ENCODE measurements around the gene CXXC5. TPM values are rescaled to one million over a fixed set of nuclear protein-coding genes. Genes with fewer than 3 reads are reported as not detected.
A peak's percentile ranks its signal among the peaks of the same experiment; 100 is the strongest.

CXXC5 gene
- total RNA-seq, 6 experiments from 2014 or later = 44.5 to 84.9 (median 66.4) TPM

DNA sequence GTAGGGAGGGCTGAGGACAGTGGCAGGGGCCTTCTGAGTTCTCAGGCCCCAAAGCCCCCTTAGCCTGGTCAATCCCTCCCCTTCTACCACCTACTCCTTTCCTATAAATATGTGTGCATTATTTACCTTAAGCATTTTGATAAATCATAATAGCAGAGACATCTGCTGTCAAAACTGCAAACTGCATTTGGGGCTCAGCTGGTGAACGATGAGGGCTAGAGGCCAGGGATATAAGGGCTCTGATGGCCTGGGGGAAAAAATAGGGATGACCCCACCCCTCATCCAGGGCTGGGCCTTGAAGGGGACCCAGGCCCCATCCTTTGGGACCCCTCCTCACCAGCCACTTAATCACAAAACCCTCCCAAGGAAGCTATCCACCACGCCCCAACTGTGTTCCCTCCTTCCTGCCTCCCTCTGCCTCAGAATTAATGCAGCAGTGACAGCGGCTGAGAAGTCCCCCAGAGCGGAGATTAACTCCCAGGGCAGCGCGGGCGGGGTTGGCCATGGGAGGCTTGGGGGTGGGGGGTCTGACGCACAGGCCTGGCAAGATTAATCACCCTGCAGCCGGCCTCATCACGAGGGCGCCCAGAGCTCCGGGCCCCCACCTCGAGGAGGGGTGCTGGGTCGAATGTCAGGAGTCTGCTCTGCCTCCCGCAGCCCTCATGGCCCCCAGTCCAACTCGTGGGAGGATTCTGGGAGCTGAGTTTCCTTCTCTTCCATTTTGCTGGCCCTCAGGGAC, 42.1 kb downstream of the CXXC5 start:
- TF ChIP-seq CTCF (IDR thresholded peaks at IDR 0.05) (peak; percentile 47 to 54 (median 48)), POLR2A (IDR thresholded peaks at IDR 0.05) (no peak)
- ATAC-seq (peak in 1 of 4 donors; percentile 2), DNase-seq (no peak)
- Histone ChIP-seq H3K27ac (no peak overlapping the region), H3K4me3 (no peak overlapping the region), H3K27me3 (no peaks in the 10 kb centered on the region), H3K4me1 (peaks cover 0 to 44% (median 21%) of the 10 kb centered on the region in 4 donors), H3K36me3 (no peaks in the 10 kb centered on the region), H3K9me3 (no peaks in the 10 kb centered on the region)
- intact Hi-C loops (cut with DNase I) = loop anchor here (10.0 kb wide), 2 partner anchors 65 to 75 kb away; no protein-coding TSS in a partner anchor
- WGBS (ENCODE audit: insufficient coverage, low coverage, low lambda C conversion rate, missing lambda C conversion rate) = 40% methylated on average over 4 of the region's 16 CpGs

DNA sequence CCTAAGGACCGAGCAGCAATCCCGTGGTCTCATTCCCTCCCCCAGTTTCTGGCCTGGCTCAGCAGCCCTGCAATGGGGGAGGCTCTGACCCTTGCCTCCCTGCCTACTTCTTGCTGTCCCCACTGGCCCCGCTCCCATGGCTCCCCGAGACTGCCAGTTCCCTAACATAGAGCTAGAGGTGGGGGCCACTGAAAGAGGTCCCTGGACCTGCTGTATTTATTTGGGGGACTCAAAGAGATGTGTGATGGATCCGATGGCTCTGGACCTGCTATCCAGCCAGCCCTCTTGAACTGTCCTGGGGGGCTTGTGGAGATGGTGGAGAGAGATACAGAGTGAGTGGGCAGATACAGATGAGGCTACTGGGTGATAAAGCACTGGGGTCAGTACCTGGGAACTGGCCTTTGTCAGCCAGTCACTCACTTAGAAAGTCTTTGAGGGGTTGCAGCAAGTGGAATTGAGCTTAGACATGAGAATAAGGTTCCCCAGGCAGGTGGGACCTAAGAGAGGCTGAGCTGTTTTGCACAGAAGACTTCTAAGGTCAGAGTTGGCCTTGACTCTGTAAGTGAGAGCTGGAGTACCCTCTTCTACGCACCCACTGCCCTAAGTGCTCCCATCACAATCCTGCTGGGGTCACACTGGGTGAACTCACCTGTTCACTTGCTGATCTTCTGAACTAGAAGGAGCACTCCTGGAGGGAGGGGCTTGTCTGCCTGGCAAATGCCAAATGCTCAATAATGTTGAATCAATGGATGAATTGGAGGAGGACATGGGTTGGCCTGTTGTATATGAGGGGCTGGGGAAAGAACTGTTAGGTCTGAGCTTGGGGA, 42.9 kb downstream of the CXXC5 start:
- DNase-seq = no peak
- intact Hi-C loops (cut with DNase I) = loop anchor here (10.0 kb wide), 2 partner anchors 64 to 74 kb away; no protein-coding TSS in a partner anchor
- Histone ChIP-seq H3K27me3 (no peaks in the 10 kb centered on the region), H3K9me3 (no peaks in the 10 kb centered on the region), H3K27ac (no peak overlapping the region), H3K36me3 (no peaks in the 10 kb centered on the region), H3K4me3 (no peak overlapping the region), H3K4me1 (peaks cover 0 to 36% (median 17%) of the 10 kb centered on the region in 4 donors)
- no peak for TF ChIP-seq CTCF (IDR thresholded peaks at IDR 0.05)
- TF ChIP-seq POLR2A (IDR thresholded peaks at IDR 0.05) = no peak
- WGBS (ENCODE audit: insufficient coverage, low coverage, low lambda C conversion rate, missing lambda C conversion rate) = 100% methylated on average over 1 of the region's 6 CpGs
- ATAC-seq = no peak

DNA sequence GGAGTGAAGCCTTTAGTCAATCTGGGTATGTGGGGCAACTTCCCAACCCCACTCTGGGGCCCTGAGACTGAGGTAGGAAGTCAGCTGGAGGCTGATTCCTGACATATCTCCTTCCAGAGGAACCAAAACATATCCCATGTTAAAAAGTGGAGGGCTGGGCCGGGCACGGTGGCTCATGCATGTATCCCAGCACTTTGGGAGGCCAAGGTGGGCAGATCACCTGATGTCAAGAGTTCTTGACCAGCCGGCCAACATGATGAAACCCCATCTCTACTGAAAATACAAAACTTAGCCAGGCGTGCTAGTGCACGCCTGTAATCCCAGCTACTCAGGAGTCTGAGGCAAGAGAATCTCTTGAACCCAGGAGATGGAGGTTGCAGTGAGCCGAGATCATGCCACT, 44.0 kb downstream of the CXXC5 start:
- no peak overlapping the region for H3K4me3 ChIP-seq
- no peaks in the 10 kb centered on the region for H3K9me3 ChIP-seq
- no peaks in the 10 kb centered on the region for H3K27me3 ChIP-seq
- WGBS (ENCODE audit: insufficient coverage, low coverage, low lambda C conversion rate, missing lambda C conversion rate) = 90% methylated on average over 2 of the region's 6 CpGs
- intact Hi-C loops (cut with DNase I) = loop anchor here (10.0 kb wide), 2 partner anchors 63 to 73 kb away; no protein-coding TSS in a partner anchor
- peaks cover 0 to 27% (median 12%) of the 10 kb centered on the region in 4 donors for H3K4me1 ChIP-seq
- no peaks in the 10 kb centered on the region for H3K36me3 ChIP-seq
- DNase-seq = no peak
- H3K27ac ChIP-seq = no peak overlapping the region
- no peak for ATAC-seq
- no peak for TF ChIP-seq POLR2A (IDR thresholded peaks at IDR 0.05)
- no peak for TF ChIP-seq CTCF (IDR thresholded peaks at IDR 0.05)

DNA sequence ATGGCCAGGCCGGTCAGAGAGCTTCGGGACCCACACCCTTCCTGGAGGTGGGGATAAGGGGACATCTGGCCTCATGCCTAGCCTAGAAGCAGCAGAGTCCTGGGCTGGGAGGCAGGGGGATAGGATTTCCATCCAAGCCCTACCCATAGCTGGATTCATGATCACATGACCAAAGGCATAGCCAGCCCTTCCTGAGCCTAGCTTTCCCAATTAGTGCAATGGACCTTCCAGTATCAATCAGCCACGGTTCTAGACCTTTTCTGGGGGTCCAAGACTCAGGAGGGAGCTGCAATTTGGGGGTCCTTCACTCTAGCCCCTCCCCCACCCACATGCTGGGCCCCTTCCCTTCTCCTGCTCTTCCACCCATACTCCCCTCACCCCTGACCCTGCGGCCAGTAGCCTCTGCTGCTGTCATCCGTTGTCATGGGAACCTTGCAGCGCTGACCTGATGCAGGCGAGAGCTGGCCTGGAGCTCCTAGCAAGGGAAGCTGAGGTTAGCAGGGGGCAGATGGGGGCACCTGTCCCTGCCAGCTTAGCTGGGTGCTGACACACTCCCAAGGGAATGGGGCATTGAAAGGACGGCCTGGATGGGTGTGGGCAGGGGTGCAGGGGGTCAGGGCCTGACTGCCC, 44.6 kb downstream of the CXXC5 start:
- Histone ChIP-seq H3K27ac (no peak overlapping the region), H3K36me3 (no peaks in the 10 kb centered on the region), H3K9me3 (no peaks in the 10 kb centered on the region), H3K4me1 (peaks cover 0 to 23% (median 10%) of the 10 kb centered on the region in 4 donors), H3K4me3 (no peak overlapping the region), H3K27me3 (no peaks in the 10 kb centered on the region)
- WGBS (ENCODE audit: insufficient coverage, low coverage, low lambda C conversion rate, missing lambda C conversion rate) = no CpG with 5 or more reads among the region's 8 CpGs
- ATAC-seq (no peak), DNase-seq (no peak)
- intact Hi-C loops (cut with DNase I) = loop anchor here (10.0 kb wide), 2 partner anchors 62 to 72 kb away; no protein-coding TSS in a partner anchor
- TF ChIP-seq POLR2A (IDR thresholded peaks at IDR 0.05) = no peak
- no peak for TF ChIP-seq CTCF (IDR thresholded peaks at IDR 0.05)

Data from right lobe of liver (tissue), 6 donors.